Astrocyte (in vitro differentiated cells and primary cell): Measurements from ENCODE around the gene SLC6A15. TPM values are rescaled to one million over a fixed set of nuclear protein-coding genes. Genes with fewer than 3 reads are reported as not detected.

Experiments used
- DNase-seq: peaks from one replicate; pipeline ENCODE4 v3.0.0-alpha.2; 2010; ENCODE audit warnings: low read depth
- FAIRE-seq: peaks from 2 replicates; lab custom pipeline; 2011; peaks lifted over from hg19 to GRCh38; lab: Jason Lieb, UNC
- H2AFZ ChIP-seq: 2 replicates; pipeline ENCODE4 v1.6.0; 2012; ENCODE audit warnings: low read depth, low read length, inconsistent platforms
- H3K27ac ChIP-seq: 2 replicates; pipeline ENCODE4 v1.5.1; 2011; ENCODE audit warnings: low read depth, low read length, inconsistent platforms
- H3K27me3 ChIP-seq: 2 replicates; pipeline ENCODE4 v1.6.0; 2011; ENCODE audit warnings: low read length, inconsistent platforms; ENCODE audit not compliant: insufficient read depth
- H3K36me3 ChIP-seq: 2 replicates; pipeline ENCODE4 v1.5.1; 2011; ENCODE audit warnings: low read length, inconsistent platforms; ENCODE audit not compliant: insufficient read depth
- H3K4me1 ChIP-seq: 2 replicates; pipeline ENCODE4 v1.5.1; 2011; ENCODE audit warnings: low read length, inconsistent platforms; ENCODE audit not compliant: insufficient read depth
- H3K4me2 ChIP-seq: 2 replicates; pipeline ENCODE4 v1.6.0; 2012; ENCODE audit warnings: low read length, inconsistent platforms
- H3K4me3 ChIP-seq: 2 replicates; pipeline ENCODE4 v1.5.1; 2011; ENCODE audit warnings: low read depth, mild to moderate bottlenecking, low read length, inconsistent platforms; ENCODE audit not compliant: insufficient read depth
- H3K79me2 ChIP-seq: 2 replicates; pipeline ENCODE4 v1.6.0; 2012; ENCODE audit warnings: mild to moderate bottlenecking, low read length, inconsistent platforms; ENCODE audit not compliant: insufficient read depth
- H3K9ac ChIP-seq: 2 replicates; pipeline ENCODE4 v1.6.0; 2012; ENCODE audit warnings: mild to moderate bottlenecking, low read length, inconsistent platforms
- H3K9me3 ChIP-seq: 2 replicates; pipeline ENCODE4 v1.5.1; 2012; ENCODE audit warnings: low read depth, mild to moderate bottlenecking, low read length, inconsistent platforms; ENCODE audit not compliant: insufficient read depth
- H4K20me1 ChIP-seq: 2 replicates; pipeline ENCODE4 v1.6.0; 2012; ENCODE audit warnings: low read length, inconsistent platforms; ENCODE audit not compliant: insufficient read depth
- H3K27ac Mint-ChIP-seq: one replicate; pipeline ENCODE4 v1.8.0; 2021; ENCODE audit warnings: mild to moderate bottlenecking, mixed read lengths; ENCODE audit not compliant: unreplicated experiment
- H3K27me3 Mint-ChIP-seq: one replicate; pipeline ENCODE4 v1.8.0; 2021; ENCODE audit warnings: low read depth, mixed read lengths; ENCODE audit not compliant: unreplicated experiment
- H3K36me3 Mint-ChIP-seq: one replicate; pipeline ENCODE4 v1.8.0; 2021; ENCODE audit warnings: low read depth, mixed read lengths; ENCODE audit not compliant: unreplicated experiment
- H3K4me1 Mint-ChIP-seq: one replicate; pipeline ENCODE4 v1.8.0; 2021; ENCODE audit warnings: low read depth, mixed read lengths; ENCODE audit not compliant: unreplicated experiment
- H3K4me3 Mint-ChIP-seq: one replicate; pipeline ENCODE4 v1.8.0; 2021; ENCODE audit warnings: mild to moderate bottlenecking, moderate library complexity, mixed read lengths; ENCODE audit not compliant: unreplicated experiment
- H3K9me3 Mint-ChIP-seq: one replicate; pipeline ENCODE4 v1.8.0; 2021; ENCODE audit warnings: mild to moderate bottlenecking, mixed read lengths; ENCODE audit not compliant: unreplicated experiment
- CTCF ChIP-seq: IDR thresholded peaks from 2 replicates; pipeline ENCODE4 v1.5.1; 2011; ENCODE audit warnings: low read depth, mild to moderate bottlenecking, inconsistent platforms, low read length, moderate library complexity; ENCODE audit not compliant: insufficient read depth
- EZH2 ChIP-seq: IDR thresholded peaks from 2 replicates; pipeline ENCODE4 v1.6.1; 2012; ENCODE audit warnings: mild to moderate bottlenecking, low read length, inconsistent platforms; ENCODE audit not compliant: insufficient read depth
- total RNA-seq: library from RNA; stranded (reverse); gene quantifications from 2 replicates; pipeline ENCODE4 v1.2.1, GENCODE V29; 2021

Gene SLC6A15
- total RNA-seq, 1 donor from 2014 or later, result 16.7 TPM

GRCh38 chr12:84813780-84814663 is 98.6 kb downstream of the SLC6A15 start:
- Histone ChIP-seq H3K4me3 (no peak overlapping the region), H3K79me2 (no peaks in the 10 kb centered on the region), H3K27ac (no peak overlapping the region), H3K9ac (no peak overlapping the region), H3K27me3 (no peaks in the 10 kb centered on the region), H2AFZ (no peak overlapping the region), H3K4me2 (peak overlapping the region; percentile 42), H3K9me3 (no peaks in the 10 kb centered on the region), H3K36me3 (no peaks in the 10 kb centered on the region), H4K20me1 (no peaks in the 10 kb centered on the region), H3K4me1 (no peaks in the 10 kb centered on the region)
- H3K4me1 Mint-ChIP-seq, result peaks cover 12% of the 10 kb centered on the region
- H3K4me3 Mint-ChIP-seq, result no peak overlapping the region
- TF ChIP-seq EZH2 (no peak), CTCF (no peak)
- no peaks in the 10 kb centered on the region for H3K9me3 Mint-ChIP-seq
- H3K27me3 Mint-ChIP-seq, result no peaks in the 10 kb centered on the region
- FAIRE-seq (no peak), DNase-seq (no peak)
- no peaks in the 10 kb centered on the region for H3K36me3 Mint-ChIP-seq
- H3K27ac Mint-ChIP-seq, result peak overlapping the region; percentile 44

- H3K4me1 ChIP-seq, result peaks cover 6% of the 10 kb centered on the region
- H3K27me3 ChIP-seq, result no peaks in the 10 kb centered on the region
- Mint-ChIP-seq H3K27me3 (no peaks in the 10 kb centered on the region), H3K36me3 (no peaks in the 10 kb centered on the region), H3K4me3 (no peak overlapping the region), H3K27ac (no peak overlapping the region), H3K4me1 (peaks cover 16% of the 10 kb centered on the region), H3K9me3 (no peaks in the 10 kb centered on the region)
- DNase-seq, result peak; percentile 30
- TF ChIP-seq CTCF (no peak), EZH2 (no peak)
- H3K9me3 ChIP-seq, result no peaks in the 10 kb centered on the region
- FAIRE-seq, result peak; percentile 89
- H4K20me1 ChIP-seq, result no peaks in the 10 kb centered on the region
- no peaks in the 10 kb centered on the region for H3K79me2 ChIP-seq
- H3K4me2 ChIP-seq, result no peak overlapping the region
- no peak overlapping the region for H3K9ac ChIP-seq
- no peaks in the 10 kb centered on the region for H3K36me3 ChIP-seq
- no peak overlapping the region for H3K4me3 ChIP-seq
- H2AFZ ChIP-seq, result no peak overlapping the region
- H3K27ac ChIP-seq, result no peak overlapping the region
Observed at GRCh38 chr12:84811291-84811690, 101.3 kb downstream of the SLC6A15 start.

DNA sequence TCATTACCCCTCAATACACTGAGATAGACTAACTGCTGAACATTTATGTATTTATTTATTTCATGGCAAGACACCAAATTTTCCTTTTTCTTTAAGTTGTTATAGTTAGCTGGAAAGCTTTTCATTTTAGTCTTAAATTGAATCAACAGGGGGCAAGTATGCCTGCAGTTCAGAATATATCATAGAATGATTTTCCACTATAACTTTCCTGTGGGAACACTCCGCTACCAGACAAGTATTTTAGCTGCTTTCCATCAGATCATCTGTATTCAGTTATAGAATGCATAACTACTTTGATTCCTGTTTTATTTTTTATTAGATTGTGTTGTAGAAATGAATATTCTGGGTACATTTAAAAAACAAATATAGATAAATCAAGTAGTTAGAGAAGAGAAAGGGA is 102.0 kb downstream of the SLC6A15 start:
- DNase-seq, result no peak
- no peak for FAIRE-seq
- Mint-ChIP-seq H3K4me3 (no peak overlapping the region), H3K36me3 (no peaks in the 10 kb centered on the region), H3K9me3 (no peaks in the 10 kb centered on the region), H3K27ac (no peak overlapping the region), H3K4me1 (peaks cover 16% of the 10 kb centered on the region), H3K27me3 (no peaks in the 10 kb centered on the region)
- peaks cover 7% of the 10 kb centered on the region for H3K4me1 ChIP-seq
- H3K36me3 ChIP-seq, result no peaks in the 10 kb centered on the region
- H3K27me3 ChIP-seq, result no peaks in the 10 kb centered on the region
- H3K27ac ChIP-seq, result no peak overlapping the region
- H3K79me2 ChIP-seq, result no peaks in the 10 kb centered on the region
- no peak overlapping the region for H2AFZ ChIP-seq
- no peak overlapping the region for H3K4me2 ChIP-seq
- no peaks in the 10 kb centered on the region for H3K9me3 ChIP-seq
- H3K9ac ChIP-seq, result no peak overlapping the region
- no peak for TF ChIP-seq CTCF
- no peak for TF ChIP-seq EZH2
- H4K20me1 ChIP-seq, result no peaks in the 10 kb centered on the region
- no peak overlapping the region for H3K4me3 ChIP-seq
